ENCODE data around the gene CNBP.
A peak's percentile ranks its signal among the peaks of the same experiment; 100 is the strongest.

CNBP gene

GRCh38 chr3:129130291-129130813 is 53.3 kb downstream of the CNBP start:
- DNase-seq: no peak

- no peak for DNase-seq
Observed at GRCh38 chr3:129128357-129129155, 55.1 kb downstream of the CNBP start.

GRCh38 chr3:129126726-129127280 is 56.9 kb downstream of the CNBP start:
- DNase-seq: no peak

- peak; percentile 44 for DNase-seq
Observed at GRCh38 chr3:129123314-129124060, 60.2 kb downstream of the CNBP start.

- no peak for DNase-seq
Observed at GRCh38 chr3:129122412-129123011, 61.2 kb downstream of the CNBP start.

- DNase-seq: peak; percentile 96
Observed at GRCh38 chr3:129121792-129122411, 61.8 kb downstream of the CNBP start, which contains the start of gene RAB43. TSS of gene RAB43 (minus strand) at chr3:129121804. CDS start at chr3:129121489, 315 bp downstream.

GRCh38 chr3:129121016-129121791 is 62.5 kb downstream of the CNBP start:
- DNase-seq: peak; percentile 51

GRCh38 chr3:129120254-129121004 is 63.3 kb downstream of the CNBP start:
- DNase-seq: peak; percentile 89

GRCh38 chr3:129119365-129120100 is 64.2 kb downstream of the CNBP start:
- DNase-seq: peak; percentile 32

- no peak for DNase-seq
Observed at GRCh38 chr3:129118745-129119144, 65.0 kb downstream of the CNBP start.
